DOHH2 (cell line): ENCODE data around the gene DCAF5.

Experiments
- CTCF ChIP-seq: fragments of 200-600 bp; sonication (generic); IDR thresholded peaks from one replicate; pipeline ENCODE4 v1.5.1; 2014; ENCODE audit warnings: antibody characterized with exemption, mild to moderate bottlenecking, low read depth, low read length; ENCODE audit not compliant: poor library complexity, severe bottlenecking
- EZH2phosphoT487 ChIP-seq: fragments of 200-600 bp; sonication (generic); IDR thresholded peaks from 2 replicates; pipeline ENCODE4 v1.6.1; 2017; ENCODE audit warnings: borderline replicate concordance, mild to moderate bottlenecking, antibody characterized with exemption, low read length, moderate library complexity, mixed read lengths

- TF ChIP-seq CTCF (no peak), EZH2phosphoT487 (no peak)
These were observed 13.2 kb downstream of the DCAF5 start for GRCh38 chr14:69139743-69140142.
